Erythroblast (primary cell): ENCODE measurements around the gene SPATA20.

Source experiments
- DNase-seq, 2 experiments: peaks; one replicate each; lab custom pipeline; 2025; lab: John Stamatoyannopoulos, UW
- GATA1 ChIP-seq: IDR thresholded peaks from 2 replicates; pipeline ENCODE4 v1.6.1; 2011; ENCODE audit warnings: low read depth, mild to moderate bottlenecking, control low read depth, low read length, moderate library complexity
- POLR2A ChIP-seq: IDR thresholded peaks from 2 replicates; pipeline ENCODE4 v1.6.1; 2011; ENCODE audit warnings: mild to moderate bottlenecking, low read length

Gene SPATA20

GRCh38 chr17:50550661-50551432, 3.9 kb downstream of the SPATA20 start:
- DNase-seq: peak; percentile 60 to 61
- TF ChIP-seq GATA1: no peak
- TF ChIP-seq POLR2A: no peak

- DNase-seq: no peak
- TF ChIP-seq GATA1 (no peak), POLR2A (no peak)
These were observed 4.5 kb downstream of the SPATA20 start for GRCh38 chr17:50551433-50551815.

GRCh38 chr17:50551884-50552283, 4.9 kb downstream of the SPATA20 start:
- DNase-seq: no peak
- no peak for TF ChIP-seq POLR2A
- no peak for TF ChIP-seq GATA1

GRCh38 chr17:50554201-50554600, 7.2 kb downstream of the SPATA20 start:
- DNase-seq: no peak
- no peak for TF ChIP-seq GATA1
- no peak for TF ChIP-seq POLR2A

- TF ChIP-seq POLR2A (no peak), GATA1 (no peak)
These were observed 9.8 kb downstream of the SPATA20 start for GRCh38 chr17:50556803-50557202.

GRCh38 chr17:50557630-50558029, 10.7 kb downstream of the SPATA20 start:
- TF ChIP-seq POLR2A (no peak), GATA1 (no peak)
- no peak for DNase-seq

More at GRCh38 chr17:50556803-50557202, 9.8 kb downstream of the SPATA20 start:
- no peak for DNase-seq

GRCh38 chr17:50558091-50558490, 11.1 kb downstream of the SPATA20 start:
- TF ChIP-seq GATA1 (no peak), POLR2A (no peak)
- peak in 1 of 2 experiments; percentile 14 for DNase-seq

GRCh38 chr17:50558581-50558940, 11.6 kb downstream of the SPATA20 start:
- no peak for TF ChIP-seq POLR2A
- no peak for TF ChIP-seq GATA1
- DNase-seq: no peak

GRCh38 chr17:50558941-50559614, 12.1 kb downstream of the SPATA20 start:
- no peak for DNase-seq
- TF ChIP-seq POLR2A (no peak), GATA1 (no peak)

- peak; percentile 39 to 41 for DNase-seq
- TF ChIP-seq GATA1 (no peak), POLR2A (no peak)
These were observed 12.8 kb downstream of the SPATA20 start for GRCh38 chr17:50559674-50560184.

- TF ChIP-seq GATA1 (no peak), POLR2A (no peak)
- peak; percentile 82 to 86 for DNase-seq
These were observed 13.3 kb downstream of the SPATA20 start, which contains the start of gene CACNA1G for GRCh38 chr17:50560185-50560824. CACNA1G (plus strand) TSS chr17:50560715; CDS start chr17:50561460, 745 bp downstream.

GRCh38 chr17:50560931-50561745, 14.2 kb downstream of the SPATA20 start:
- DNase-seq: no peak

GRCh38 chr17:50561746-50562141, 14.8 kb downstream of the SPATA20 start:
- no peak for TF ChIP-seq POLR2A
- TF ChIP-seq GATA1: no peak
- DNase-seq: no peak

More at GRCh38 chr17:50560931-50561745, 14.2 kb downstream of the SPATA20 start:
- no peak for TF ChIP-seq GATA1
- TF ChIP-seq POLR2A: no peak

GRCh38 chr17:50562242-50563091, 15.5 kb downstream of the SPATA20 start:
- TF ChIP-seq GATA1: no peak
- no peak for TF ChIP-seq POLR2A
- DNase-seq: no peak
